Measurements from ENCODE around the gene NFATC2. TPM values are rescaled to one million over a fixed set of nuclear protein-coding genes. Genes with fewer than 3 reads are reported as not detected.

Gene NFATC2
- total RNA-seq, 1 donor: 0.36 TPM

GRCh38 chr20:51449498-51450220 is 92.9 kb downstream of the NFATC2 start:
- Histone ChIP-seq H3K27me3 (ENCODE audit: insufficient read depth, low read length) (no peaks in the 10 kb centered on the region), H3K4me1 (ENCODE audit: insufficient read depth, low read length) (peaks cover 22% of the 10 kb centered on the region), H3K9me3 (ENCODE audit: low read depth, low read length) (no peaks in the 10 kb centered on the region), H3K4me2 (ENCODE audit: insufficient read depth, low read length) (no peak overlapping the region), H4K20me1 (ENCODE audit: insufficient read depth, low read length) (no peaks in the 10 kb centered on the region), H2AFZ (ENCODE audit: low read length) (no peak overlapping the region), H3K27ac (ENCODE audit: low read depth, low read length) (no peak overlapping the region), H3K79me2 (ENCODE audit: insufficient read depth, low read length) (no peaks in the 10 kb centered on the region), H3K4me3 (ENCODE audit: insufficient read depth, low read length) (no peak overlapping the region), H3K36me3 (ENCODE audit: insufficient read depth, low read length) (no peaks in the 10 kb centered on the region)
- TF ChIP-seq CTCF (IDR thresholded peaks at IDR 0.05; ENCODE audit: extremely low read depth, low read depth, low read length): no peak
- DNase-seq (ENCODE audit: insufficient read length, low spot score, missing footprints): no peak

- H3K4me2 ChIP-seq (ENCODE audit: insufficient read depth, low read length): peak overlapping the region; percentile 78
- peaks cover 22% of the 10 kb centered on the region for H3K4me1 ChIP-seq (ENCODE audit: insufficient read depth, low read length)
- H3K4me3 ChIP-seq (ENCODE audit: insufficient read depth, low read length): peak overlapping the region; percentile 46
- no peaks in the 10 kb centered on the region for H3K9me3 ChIP-seq (ENCODE audit: low read depth, low read length)
- H4K20me1 ChIP-seq (ENCODE audit: insufficient read depth, low read length): no peaks in the 10 kb centered on the region
- peak; percentile 18 for DNase-seq (ENCODE audit: insufficient read length, low spot score, missing footprints)
- H3K27ac ChIP-seq (ENCODE audit: low read depth, low read length): peak overlapping the region; percentile 78
- H3K36me3 ChIP-seq (ENCODE audit: insufficient read depth, low read length): no peaks in the 10 kb centered on the region
- no peak overlapping the region for H2AFZ ChIP-seq (ENCODE audit: low read length)
- H3K79me2 ChIP-seq (ENCODE audit: insufficient read depth, low read length): no peaks in the 10 kb centered on the region
- no peak for TF ChIP-seq CTCF (IDR thresholded peaks at IDR 0.05; ENCODE audit: extremely low read depth, low read depth, low read length)
- no peaks in the 10 kb centered on the region for H3K27me3 ChIP-seq (ENCODE audit: insufficient read depth, low read length)
These were observed 94.8 kb downstream of the NFATC2 start for GRCh38 chr20:51447765-51448148.

- Histone ChIP-seq H3K4me2 (ENCODE audit: insufficient read depth, low read length) (peak overlapping the region; percentile 78), H3K27ac (ENCODE audit: low read depth, low read length) (peak overlapping the region; percentile 78), H3K4me1 (ENCODE audit: insufficient read depth, low read length) (peaks cover 22% of the 10 kb centered on the region), H2AFZ (ENCODE audit: low read length) (no peak overlapping the region), H3K36me3 (ENCODE audit: insufficient read depth, low read length) (no peaks in the 10 kb centered on the region), H3K9me3 (ENCODE audit: low read depth, low read length) (no peaks in the 10 kb centered on the region), H3K27me3 (ENCODE audit: insufficient read depth, low read length) (no peaks in the 10 kb centered on the region), H4K20me1 (ENCODE audit: insufficient read depth, low read length) (no peaks in the 10 kb centered on the region), H3K79me2 (ENCODE audit: insufficient read depth, low read length) (no peaks in the 10 kb centered on the region), H3K4me3 (ENCODE audit: insufficient read depth, low read length) (peak overlapping the region; percentile 46)
- TF ChIP-seq CTCF (IDR thresholded peaks at IDR 0.05; ENCODE audit: extremely low read depth, low read depth, low read length): no peak
- peak; percentile 94 for DNase-seq (ENCODE audit: insufficient read length, low spot score, missing footprints)
These were observed 95.3 kb downstream of the NFATC2 start for GRCh38 chr20:51447097-51447764.

- Histone ChIP-seq H4K20me1 (ENCODE audit: insufficient read depth, low read length) (no peaks in the 10 kb centered on the region), H3K27ac (ENCODE audit: low read depth, low read length) (peak overlapping the region; percentile 78), H3K4me1 (ENCODE audit: insufficient read depth, low read length) (peaks cover 22% of the 10 kb centered on the region), H3K9me3 (ENCODE audit: low read depth, low read length) (no peaks in the 10 kb centered on the region), H3K27me3 (ENCODE audit: insufficient read depth, low read length) (no peaks in the 10 kb centered on the region), H3K4me2 (ENCODE audit: insufficient read depth, low read length) (peak overlapping the region; percentile 78), H2AFZ (ENCODE audit: low read length) (no peak overlapping the region), H3K79me2 (ENCODE audit: insufficient read depth, low read length) (no peaks in the 10 kb centered on the region), H3K4me3 (ENCODE audit: insufficient read depth, low read length) (no peak overlapping the region), H3K36me3 (ENCODE audit: insufficient read depth, low read length) (no peaks in the 10 kb centered on the region)
- DNase-seq (ENCODE audit: insufficient read length, low spot score, missing footprints): peak; percentile 97
- TF ChIP-seq CTCF (IDR thresholded peaks at IDR 0.05; ENCODE audit: extremely low read depth, low read depth, low read length): no peak
These were observed 95.9 kb downstream of the NFATC2 start for GRCh38 chr20:51446656-51447055.
